Stimulated activated CD4-positive, alpha-beta T cell treated with anti-CD3 and anti-CD28 coated beads, Interleukin-15, amount 100 ng/mL, for 24 hours (primary cell): ENCODE data around the gene RTKN2.
"Not testable (repeated sequence)": the region's sequence is repeated elsewhere in the genome, so short reads cannot be mapped to it uniquely, and the experiment has no call there.

Source experiments
- DNase-seq: peaks from one replicate; pipeline ENCODE4 v3.0.0-alpha.2; 2020

Gene RTKN2

DNA sequence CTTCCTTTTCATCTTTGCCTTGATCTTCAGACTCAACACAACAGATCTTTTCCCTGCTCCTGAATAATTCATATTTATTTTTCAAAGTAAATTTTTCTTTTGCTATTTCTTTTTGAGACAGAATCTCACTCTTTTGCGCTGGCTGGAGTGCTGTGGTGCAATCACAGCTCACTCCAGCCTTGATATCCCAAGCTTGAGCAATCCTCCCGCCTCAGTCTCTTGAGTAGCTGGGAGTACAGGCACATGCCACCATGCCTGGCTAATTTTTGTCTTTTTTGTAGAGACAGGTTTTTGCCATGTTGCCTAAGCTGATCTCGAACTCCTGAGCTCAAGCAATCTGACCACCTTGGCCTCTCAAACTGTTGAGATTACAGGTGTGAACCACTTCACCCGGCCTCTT lies 9.2 kb downstream of the RTKN2 start:
- no peak for DNase-seq

DNA sequence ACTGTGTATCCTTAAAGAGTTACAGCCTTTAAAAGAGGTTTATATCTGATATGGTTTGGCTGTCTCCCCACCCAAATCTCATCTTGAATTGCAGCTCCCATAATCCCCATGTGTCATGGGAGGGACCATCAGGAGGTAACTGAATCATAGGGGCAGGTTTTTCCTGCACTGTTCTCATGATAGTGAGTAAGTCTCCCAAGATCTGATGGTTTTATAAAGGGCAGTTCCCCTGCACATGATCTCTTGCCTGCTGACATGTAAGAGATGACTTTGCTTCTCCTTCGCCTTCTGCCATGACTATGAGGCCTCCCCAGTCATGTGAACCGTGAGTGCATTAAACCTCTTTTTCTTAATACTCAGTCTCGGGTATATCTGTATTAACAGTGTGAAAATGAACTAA lies 9.7 kb downstream of the RTKN2 start:
- no peak for DNase-seq

DNA sequence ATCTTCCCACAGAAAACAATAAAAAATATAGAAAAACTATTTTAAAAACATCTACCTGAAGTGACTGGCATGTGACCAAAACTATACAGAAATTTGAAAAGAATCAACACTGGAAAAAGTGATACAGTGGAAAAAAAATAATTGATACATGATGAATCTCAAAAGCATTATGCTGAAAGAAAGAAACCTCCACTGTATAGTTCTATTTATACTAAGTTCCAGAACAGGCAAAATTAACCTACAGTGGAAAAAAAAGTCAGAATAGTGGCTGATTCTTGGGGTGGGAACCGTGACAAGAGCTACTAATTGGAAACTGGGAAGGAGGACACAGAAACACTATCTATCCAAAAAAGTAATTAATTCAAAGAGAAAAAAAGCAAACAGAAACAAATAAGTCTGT lies 14.9 kb downstream of the RTKN2 start:
- DNase-seq: no peak

DNA sequence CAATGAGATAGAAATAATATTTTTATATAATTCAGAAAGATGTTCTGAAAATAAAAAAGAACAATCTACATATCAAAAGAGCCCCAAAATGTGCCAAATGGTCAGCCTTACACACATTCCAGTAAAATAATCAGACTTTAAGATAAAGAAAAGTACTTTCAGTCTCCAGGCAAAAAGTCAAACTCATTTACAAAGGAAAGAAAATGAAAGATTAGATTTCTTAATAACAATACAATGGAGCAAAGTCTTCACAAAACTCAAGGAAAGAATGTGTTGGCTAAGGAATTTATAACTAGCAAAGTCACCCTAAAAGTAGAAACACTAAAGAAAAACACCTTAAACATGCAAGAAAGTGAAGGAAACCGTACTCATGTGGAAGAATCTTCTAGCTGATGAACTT lies 16.6 kb downstream of the RTKN2 start:
- DNase-seq: no peak

DNA sequence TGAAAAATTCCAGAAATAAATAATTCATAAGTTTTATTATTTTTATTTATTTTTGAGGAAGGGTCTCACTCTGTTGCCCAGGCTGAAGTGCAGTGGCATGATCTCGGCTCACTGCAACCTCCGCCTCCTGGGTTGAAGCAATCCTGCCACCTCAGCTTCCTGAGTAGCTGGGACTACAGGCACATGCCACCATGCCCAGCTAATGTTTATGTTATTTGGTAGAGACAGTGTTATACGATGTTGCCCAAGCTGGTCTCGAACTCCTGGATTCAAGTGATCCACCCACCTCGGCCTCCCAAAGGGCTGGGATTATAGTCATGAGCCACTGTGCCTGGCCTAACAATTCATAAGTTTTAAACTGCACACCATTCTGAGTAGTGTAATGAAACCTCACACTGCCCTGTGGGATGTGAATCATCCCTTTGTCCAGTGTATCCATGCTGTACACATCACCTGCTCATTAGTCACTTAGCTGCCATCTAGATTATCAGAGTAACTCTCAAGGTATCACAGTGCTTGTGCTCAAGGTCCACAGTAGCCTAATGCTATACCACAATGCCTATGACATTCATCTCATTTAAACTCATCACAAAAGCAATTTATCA lies 17.9 kb downstream of the RTKN2 start:
- DNase-seq: no peak

DNA sequence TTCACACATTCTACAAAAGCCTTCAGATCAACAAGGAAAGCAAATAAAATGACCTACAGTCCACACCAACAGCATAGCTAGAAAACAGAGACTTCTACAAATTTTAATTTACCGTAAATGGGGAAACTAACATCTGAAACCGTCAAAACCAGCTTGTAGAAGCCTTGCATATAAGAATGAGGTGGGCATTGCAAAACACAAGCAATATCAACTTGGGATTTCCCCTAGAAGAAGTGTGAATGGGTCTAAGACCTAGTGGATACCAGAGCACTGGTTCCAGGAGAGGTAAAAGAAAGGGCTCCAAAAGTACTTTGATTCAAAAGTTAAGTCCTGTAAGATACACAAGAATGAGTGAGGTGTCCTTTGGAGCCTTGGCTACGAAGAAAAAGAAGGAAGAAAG lies 18.7 kb downstream of the RTKN2 start:
- no peak for DNase-seq

DNA sequence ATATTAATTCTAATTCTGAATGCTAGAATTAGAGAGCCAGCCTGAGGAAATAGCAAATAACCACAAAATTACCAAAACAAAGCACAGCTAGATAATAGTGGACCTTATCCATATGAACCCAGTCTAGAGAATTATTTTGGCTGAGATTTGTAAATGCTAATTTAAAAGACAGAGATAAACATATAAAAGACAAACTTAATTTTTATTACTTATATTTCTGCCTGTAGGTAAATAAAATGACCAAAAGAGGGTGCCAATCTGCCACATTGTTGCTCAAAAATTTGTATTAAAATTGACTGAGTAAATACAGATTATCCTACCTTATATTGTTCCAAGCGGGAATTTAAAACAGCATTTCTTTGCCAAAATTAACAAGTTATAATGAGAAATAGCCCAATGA lies 20.2 kb downstream of the RTKN2 start:
- no peak for DNase-seq

DNA sequence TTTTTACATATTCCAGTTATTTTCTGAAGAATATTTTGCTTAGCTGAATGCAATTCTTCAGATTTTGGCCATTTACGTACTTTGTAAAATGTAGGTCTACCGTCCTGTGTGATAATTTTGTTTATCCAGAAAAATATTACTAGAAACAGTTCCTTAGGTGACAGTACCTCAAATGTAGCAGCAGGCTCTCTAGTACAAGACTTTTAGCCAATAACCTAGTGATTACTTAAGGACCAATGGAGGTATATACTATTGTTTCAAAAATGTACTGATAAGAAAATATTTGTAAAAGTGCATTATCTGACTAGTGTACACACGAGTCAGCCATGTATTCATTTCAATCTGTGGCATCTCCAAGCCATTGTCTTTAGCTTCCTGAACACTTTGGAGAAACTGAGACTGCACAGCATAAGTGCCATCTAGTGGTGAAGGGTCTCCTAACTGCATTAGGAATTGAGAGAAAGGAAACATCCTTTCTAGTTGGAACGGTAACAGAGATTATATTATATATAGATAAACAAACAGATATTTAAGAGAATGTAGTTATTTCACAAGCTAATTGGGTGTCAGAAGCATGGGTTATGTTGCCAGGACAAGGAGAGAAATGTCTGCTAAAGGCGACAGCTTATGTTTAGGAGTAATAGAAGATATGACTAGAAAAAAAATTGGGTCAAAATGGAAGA lies 23.7 kb downstream of the RTKN2 start:
- DNase-seq: peak; percentile 49

DNA sequence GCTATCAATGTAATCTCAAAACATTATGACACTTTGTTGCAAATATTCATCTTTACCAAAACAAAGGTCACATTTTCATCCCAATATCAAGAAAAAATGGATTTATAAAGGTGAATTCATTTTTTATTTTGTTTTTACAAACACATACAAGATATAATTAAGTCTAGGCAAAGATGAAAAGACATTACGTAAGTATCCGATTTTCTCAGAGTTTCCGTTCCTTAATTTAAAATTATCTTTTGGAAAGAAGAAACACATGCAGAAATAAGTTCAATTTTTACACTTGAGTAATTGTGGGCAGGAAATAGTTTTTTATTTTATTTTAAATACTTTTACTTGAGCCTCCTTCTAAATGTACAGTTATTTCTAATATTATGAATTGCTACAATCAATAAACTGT lies 24.6 kb downstream of the RTKN2 start:
- DNase-seq: no peak

DNA sequence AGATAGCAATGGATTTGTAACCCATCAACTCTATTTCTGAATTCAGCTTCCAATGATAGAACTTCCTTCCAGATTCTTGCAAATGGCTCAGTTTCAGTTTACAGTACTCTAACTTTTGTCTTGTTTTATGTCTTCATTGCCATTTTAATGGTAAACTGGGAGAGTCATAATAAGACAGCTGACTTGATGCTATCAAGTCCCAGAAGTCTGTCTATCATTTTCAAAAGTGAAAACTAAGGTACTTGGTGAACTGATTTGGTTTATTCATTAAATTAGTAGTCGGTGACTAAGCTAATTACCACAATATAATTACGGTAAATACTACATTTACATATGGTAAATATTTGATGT lies 25.0 kb downstream of the RTKN2 start:
- no peak for DNase-seq

DNA sequence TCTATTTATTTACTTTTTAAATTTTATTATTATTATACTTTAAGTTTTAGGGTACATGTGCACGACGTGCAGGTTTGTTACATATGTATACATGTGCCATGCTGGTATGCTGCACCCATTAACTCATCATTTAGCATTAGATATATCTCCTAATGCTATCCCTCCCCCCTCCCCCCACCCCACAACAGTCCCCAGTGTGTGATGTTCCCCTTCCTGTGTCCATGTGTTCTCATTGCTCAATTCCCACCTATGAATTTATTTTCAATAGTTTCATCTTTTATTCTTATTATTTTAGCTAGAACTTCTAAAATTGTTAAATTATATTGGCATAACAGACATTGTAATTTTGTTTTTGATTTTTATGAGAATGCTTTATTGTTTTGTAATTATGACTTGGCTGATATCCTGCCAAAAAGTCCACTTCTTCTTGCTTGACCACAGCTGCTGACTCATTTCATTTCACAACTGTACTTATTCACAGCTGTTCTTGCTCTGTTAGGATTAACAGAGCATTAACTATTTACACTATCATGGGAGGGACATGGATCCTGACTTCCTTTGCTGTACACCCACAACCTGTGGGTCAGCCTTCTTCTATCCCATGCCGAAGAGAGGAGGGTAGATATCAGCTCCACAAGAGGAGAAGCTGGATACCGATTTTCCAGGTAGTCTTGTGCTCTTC lies 25.5 kb downstream of the RTKN2 start:
- not testable (repeated sequence) for DNase-seq

DNA sequence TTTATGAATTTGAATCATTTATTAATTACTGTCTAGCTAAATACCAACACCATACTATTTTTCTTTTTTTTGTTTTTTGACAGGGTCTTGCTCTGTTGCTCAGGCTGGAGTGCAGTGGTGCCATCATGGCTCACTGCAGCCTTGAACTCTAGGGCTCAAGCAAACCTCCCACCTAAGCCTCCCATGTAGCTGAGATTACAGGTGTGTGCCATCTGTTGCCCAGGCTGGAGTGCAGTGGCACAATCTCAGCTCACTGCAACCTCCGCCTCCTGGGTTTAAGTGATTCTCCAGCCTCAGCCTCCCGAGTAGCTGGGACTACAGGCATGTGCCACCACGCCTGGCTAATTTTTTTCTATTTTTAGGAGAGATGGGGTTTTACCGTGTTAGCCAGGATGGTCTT lies 27.1 kb downstream of the RTKN2 start:
- DNase-seq: not testable (repeated sequence)

DNA sequence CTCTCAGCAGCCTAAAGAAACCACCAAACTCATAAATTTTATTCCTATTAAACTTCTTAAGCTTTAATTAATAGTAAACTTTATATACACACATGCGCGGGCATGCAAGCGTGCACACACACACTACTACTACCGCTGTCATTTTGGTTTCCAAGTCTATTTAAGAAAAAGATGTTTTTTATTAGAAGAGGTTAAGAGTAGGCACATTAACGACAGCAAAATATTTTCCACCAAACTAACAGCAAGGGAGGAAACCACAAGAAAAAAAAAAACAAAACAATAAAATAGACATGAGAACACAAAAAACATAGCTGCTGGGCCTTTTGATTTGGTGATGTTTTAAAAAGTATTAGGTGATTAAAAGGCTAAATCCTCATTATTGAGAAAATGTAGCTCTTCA lies 28.6 kb downstream of the RTKN2 start:
- DNase-seq: no peak

DNA sequence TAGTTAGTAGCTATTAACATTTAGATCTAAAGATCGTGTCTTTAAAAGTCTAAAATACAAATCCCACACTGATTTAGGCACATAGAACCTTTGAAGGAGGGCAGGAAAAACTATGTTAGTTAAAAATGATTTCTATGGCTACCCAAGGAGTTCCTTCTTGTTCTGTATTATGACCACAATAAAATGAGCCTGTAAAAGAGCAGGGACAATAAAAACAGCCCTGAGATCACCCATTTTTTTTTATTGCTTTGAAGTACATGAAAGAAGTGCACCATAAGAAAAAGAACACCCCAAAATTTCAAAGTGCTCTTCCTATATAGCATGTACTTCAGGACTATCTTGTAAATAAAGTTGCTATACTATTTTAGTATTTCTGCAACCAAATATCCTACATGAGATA lies 29.8 kb downstream of the RTKN2 start:
- no peak for DNase-seq

DNA sequence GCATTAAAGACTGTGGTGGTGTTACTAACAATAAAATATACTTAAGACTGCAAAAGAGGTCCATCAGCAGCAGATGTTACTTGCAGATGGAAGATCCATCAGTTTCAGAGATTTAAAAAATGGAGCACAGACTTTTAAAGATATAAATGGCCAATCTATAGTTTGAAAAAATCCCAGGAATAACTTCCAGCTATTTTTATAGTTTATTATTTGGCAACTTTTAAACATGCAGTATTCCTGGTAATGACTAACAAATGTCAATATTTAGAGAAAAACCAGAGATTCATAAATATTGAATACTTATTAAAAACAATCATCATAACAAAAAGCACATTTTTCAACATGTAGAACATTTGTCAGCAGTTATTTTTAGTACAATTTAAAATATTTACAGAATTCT lies 30.7 kb downstream of the RTKN2 start:
- DNase-seq: no peak

DNA sequence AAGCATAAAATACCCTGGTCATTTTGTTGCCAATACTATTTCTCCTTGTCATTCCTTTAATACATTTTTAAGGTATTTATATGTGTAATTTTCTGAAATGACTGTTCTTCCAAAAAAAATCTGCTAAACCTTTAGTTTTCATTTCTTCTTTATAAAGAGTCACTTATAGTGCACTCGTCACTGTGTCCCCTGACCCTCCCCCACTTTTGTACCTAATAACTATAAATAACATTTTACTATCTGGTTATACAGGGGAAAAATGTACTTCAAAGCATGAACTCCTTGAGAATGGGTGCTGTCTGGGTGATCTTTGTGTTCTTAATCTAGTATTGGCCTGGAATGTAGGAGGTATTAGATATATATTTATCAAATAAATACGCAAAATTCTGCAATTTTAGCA lies 31.1 kb downstream of the RTKN2 start:
- DNase-seq: no peak

DNA sequence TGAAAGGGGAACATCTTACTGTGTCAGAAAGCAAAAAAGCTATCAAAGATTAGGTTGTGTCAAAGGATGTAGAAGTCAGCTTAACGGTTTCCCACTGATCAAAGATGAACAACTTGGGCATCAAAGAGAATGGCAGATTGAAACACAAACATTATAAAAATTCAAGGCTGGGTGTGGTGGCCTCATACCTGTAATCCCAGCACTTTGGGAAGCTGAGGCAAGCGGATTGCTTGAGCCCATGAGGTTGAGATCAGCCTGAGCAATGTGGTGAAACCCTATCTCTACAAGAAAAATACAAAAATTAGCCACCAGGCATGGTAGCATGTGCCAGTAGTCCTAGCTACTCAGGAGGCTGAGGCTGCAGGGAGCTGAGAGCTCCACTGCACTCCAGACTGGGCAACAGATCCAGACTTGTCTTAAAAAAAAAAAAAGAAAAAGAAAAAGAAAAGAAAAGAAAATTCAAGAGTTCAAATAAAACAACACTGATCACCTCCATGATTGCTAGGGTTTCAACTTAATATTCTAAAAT lies 34.5 kb downstream of the RTKN2 start:
- DNase-seq: no peak

DNA sequence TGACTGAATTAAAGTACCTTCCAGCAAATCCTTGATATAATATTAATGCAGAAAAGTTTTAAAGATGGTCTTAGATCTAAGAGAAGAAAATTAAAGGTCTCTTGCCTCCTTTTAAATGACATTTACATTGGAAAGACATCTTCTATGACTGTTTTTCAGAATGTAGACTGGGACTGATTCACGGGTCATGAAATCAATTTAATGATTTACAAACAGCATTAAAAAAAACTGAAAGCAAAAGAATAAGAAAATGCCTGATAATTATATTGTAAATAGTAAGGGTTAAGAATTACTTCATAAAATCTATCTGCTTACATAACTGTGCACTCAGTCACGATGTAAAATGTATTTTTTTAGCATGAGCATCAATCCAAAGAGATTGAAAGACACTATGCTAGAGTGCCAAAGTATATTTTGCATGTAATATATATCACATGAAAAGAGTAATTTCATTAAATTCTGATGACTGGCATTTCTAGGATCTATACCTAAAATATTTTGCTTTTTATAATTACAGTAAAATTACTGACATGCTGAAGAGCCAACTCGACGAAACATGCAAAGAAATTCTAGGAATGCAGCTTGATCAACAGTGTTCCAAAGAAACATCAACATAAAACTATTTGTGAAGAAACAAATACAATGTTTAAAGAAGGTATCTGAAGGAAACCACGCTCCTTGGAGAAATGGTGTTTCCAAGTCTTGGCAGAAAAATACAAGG lies 35.1 kb downstream of the RTKN2 start:
- no peak for DNase-seq

DNA sequence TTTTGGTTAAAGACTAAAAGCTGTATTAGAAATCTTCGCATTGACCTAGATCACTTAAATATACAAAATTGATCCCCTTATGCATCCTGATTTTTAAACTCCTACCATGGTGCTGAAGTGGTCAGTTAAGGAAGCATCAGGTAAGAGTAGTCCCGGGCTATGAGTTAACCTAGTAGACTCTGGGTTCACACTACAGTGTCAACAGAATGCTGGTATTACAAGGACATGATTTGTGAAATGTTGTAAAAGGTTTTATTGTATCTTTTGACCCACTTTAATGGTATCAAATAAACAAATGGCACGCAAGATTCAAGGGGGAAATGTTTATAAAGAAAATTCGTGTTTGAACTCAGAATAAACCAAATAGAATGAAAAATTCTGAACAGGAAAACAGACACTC lies 36.8 kb downstream of the RTKN2 start:
- DNase-seq: no peak

DNA sequence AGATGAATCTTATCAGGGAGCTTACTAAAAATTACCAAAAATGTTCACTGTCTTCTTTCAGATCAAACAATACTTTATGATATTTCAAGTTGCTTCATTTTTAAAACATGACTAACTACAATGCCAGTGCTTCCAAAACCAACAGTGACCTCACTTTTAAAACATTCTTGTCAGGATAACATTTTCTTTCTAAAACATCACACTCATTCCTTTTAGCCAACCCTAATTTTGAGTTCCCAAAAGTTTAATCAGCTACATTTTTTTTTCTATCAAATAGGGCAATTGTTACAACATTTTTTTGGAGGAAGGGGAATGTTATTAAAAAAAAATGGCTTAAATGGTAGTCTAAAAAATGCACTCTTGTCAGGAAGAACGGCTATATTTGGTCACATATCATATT lies 37.3 kb downstream of the RTKN2 start:
- no peak for DNase-seq

DNA sequence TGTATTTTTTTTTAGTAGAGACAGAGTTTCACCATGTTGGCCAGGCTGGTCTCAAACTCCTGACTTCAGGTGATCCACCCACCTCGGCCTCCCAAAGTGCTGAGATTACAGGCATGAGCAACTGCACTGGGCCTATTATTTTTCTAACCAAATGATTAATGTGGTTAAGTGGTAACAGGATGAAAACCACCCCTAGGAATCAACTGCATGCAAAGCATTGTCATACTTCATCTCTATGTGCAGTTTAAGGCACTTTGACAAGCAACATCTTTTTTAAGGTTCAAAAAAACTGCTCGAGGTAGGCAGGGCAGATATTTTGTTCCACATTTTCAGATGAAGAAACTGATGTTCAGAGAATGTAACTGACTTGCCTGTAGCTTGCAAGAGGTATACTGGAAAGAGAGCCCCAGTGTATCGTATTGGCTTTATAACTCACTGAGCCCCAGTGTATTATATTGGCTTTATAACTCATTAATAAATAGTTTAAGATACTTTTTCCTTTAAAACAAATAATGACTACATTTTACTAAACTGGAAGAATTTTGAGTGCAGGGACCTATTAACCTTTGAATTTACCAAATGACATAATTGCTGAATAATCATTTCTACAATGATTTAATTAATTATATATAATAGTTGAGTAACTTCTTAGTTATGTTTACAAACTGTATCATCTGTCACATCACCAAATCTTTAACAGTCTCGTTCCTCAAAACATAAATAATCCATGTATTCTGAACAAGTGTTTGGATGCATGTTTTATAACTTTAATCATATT lies 38.1 kb downstream of the RTKN2 start:
- no peak for DNase-seq

DNA sequence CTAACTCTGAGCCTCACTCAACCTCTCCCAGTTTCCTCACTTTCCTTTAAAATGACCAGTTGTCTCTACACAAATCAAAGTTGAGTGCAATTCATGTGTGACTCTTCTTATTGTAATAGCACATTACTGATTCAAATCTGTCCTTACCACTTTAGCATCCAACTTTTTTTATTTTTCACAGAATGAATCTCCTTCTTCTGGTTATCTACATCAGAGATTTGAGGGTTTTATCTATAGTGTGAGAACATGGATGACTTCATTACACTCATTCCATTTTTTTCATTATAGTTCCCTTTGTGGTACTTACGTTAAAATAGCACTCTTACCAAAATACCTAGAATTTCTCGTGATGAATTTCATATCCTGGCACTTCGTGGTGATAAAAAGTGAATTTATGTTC lies 43.3 kb downstream of the RTKN2 start:
- DNase-seq: no peak

DNA sequence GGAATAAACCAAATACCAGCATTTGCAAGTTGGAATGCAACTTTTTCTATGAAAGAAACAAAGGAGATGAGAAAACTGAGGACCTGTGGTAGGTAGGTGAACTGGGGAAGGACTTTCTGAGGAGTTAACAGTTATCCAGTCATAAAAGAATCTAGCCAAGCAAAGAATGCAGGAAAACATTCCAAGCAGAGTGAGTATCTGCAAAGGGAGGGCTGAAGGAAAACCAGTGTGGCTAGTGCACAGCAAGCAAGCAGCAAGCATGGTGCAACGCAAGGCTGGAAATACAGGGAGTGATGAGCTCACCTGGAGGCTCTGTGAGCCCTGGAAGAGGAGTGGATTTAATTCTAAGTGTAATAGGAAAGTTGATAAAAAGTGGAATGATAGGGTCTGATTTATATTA lies 44.0 kb downstream of the RTKN2 start:
- DNase-seq: no peak
